ENCODE measurements around the gene CNTNAP2. TPM values are rescaled to one million over a fixed set of nuclear protein-coding genes. Genes with fewer than 3 reads are reported as not detected.

The CNTNAP2 gene
- total RNA-seq, 1 donor from 2014 or later = not detected

DNA sequence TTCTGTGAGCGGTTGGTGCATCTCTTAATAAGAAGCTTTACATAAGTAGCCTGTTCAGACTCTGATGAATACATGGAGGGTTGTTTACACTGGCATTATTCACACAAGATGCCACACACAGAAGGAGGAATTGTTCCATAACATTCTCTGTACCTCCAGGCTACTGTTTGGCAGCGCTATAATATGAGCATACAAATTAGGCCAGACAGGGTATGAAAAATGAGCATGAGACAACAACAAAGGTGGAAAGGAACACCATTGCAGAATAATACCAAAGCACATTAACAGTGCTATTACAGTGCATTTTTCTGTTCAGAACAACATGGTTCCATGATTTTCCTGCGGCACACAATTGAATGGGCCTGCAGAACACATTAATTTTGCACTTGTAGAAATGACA is 2056.8 kb downstream of the CNTNAP2 start:
- H3K4me3 Mint-ChIP-seq = no peak overlapping the region
- no peak for DNase-seq (ENCODE audit: low spot score)
- H3K4me1 Mint-ChIP-seq (ENCODE audit: low read depth) = no peaks in the 10 kb centered on the region
- H3K27ac Mint-ChIP-seq = no peak overlapping the region
- intact Hi-C loops (cut with micrococcal nuclease) = no loop called here
- no peaks in the 10 kb centered on the region for H3K9me3 Mint-ChIP-seq
- no peaks in the 10 kb centered on the region for H3K36me3 Mint-ChIP-seq (ENCODE audit: low read depth)
- no peaks in the 10 kb centered on the region for H3K27me3 Mint-ChIP-seq (ENCODE audit: insufficient read depth)

- H3K4me3 Mint-ChIP-seq = no peak overlapping the region
- no peaks in the 10 kb centered on the region for H3K9me3 Mint-ChIP-seq
- H3K27ac Mint-ChIP-seq = no peak overlapping the region
- H3K27me3 Mint-ChIP-seq (ENCODE audit: insufficient read depth) = peaks cover 2% of the 10 kb centered on the region
- no peak for DNase-seq (ENCODE audit: low spot score)
- no peaks in the 10 kb centered on the region for H3K36me3 Mint-ChIP-seq (ENCODE audit: low read depth)
- no peaks in the 10 kb centered on the region for H3K4me1 Mint-ChIP-seq (ENCODE audit: low read depth)
- intact Hi-C loops (cut with micrococcal nuclease) = no loop called here
These were observed 2057.8 kb downstream of the CNTNAP2 start for GRCh38 chr7:148174376-148174775.

- Mint-ChIP-seq H3K27ac (no peak overlapping the region), H3K27me3 (ENCODE audit: insufficient read depth) (peaks cover 3% of the 10 kb centered on the region)
- intact Hi-C loops (cut with micrococcal nuclease) = no loop called here
These were observed 2058.9 kb downstream of the CNTNAP2 start for GRCh38 chr7:148175512-148175911.

GRCh38 chr7:148177972-148178371 is 2061.4 kb downstream of the CNTNAP2 start:
- intact Hi-C loops (cut with micrococcal nuclease) = no loop called here
- peaks cover 4% of the 10 kb centered on the region for H3K27me3 Mint-ChIP-seq (ENCODE audit: insufficient read depth)
- no peaks in the 10 kb centered on the region for H3K36me3 Mint-ChIP-seq (ENCODE audit: low read depth)
- no peaks in the 10 kb centered on the region for H3K9me3 Mint-ChIP-seq
- H3K4me3 Mint-ChIP-seq = no peak overlapping the region
- no peak overlapping the region for H3K27ac Mint-ChIP-seq
- no peak for DNase-seq (ENCODE audit: low spot score)
- no peaks in the 10 kb centered on the region for H3K4me1 Mint-ChIP-seq (ENCODE audit: low read depth)

More at GRCh38 chr7:148175512-148175911, 2058.9 kb downstream of the CNTNAP2 start:
- H3K36me3 Mint-ChIP-seq (ENCODE audit: low read depth) = no peaks in the 10 kb centered on the region
- H3K4me3 Mint-ChIP-seq = no peak overlapping the region
- no peaks in the 10 kb centered on the region for H3K4me1 Mint-ChIP-seq (ENCODE audit: low read depth)
- no peak for DNase-seq (ENCODE audit: low spot score)
- no peaks in the 10 kb centered on the region for H3K9me3 Mint-ChIP-seq

- DNase-seq (ENCODE audit: low spot score) = no peak
- intact Hi-C loops (cut with micrococcal nuclease) = no loop called here
- no peaks in the 10 kb centered on the region for H3K9me3 Mint-ChIP-seq
- no peaks in the 10 kb centered on the region for H3K36me3 Mint-ChIP-seq (ENCODE audit: low read depth)
- no peak overlapping the region for H3K27ac Mint-ChIP-seq
- no peaks in the 10 kb centered on the region for H3K4me1 Mint-ChIP-seq (ENCODE audit: low read depth)
- peaks cover 8% of the 10 kb centered on the region for H3K27me3 Mint-ChIP-seq (ENCODE audit: insufficient read depth)
- no peak overlapping the region for H3K4me3 Mint-ChIP-seq
These were observed 2063.5 kb downstream of the CNTNAP2 start for GRCh38 chr7:148180075-148180474.

DNA sequence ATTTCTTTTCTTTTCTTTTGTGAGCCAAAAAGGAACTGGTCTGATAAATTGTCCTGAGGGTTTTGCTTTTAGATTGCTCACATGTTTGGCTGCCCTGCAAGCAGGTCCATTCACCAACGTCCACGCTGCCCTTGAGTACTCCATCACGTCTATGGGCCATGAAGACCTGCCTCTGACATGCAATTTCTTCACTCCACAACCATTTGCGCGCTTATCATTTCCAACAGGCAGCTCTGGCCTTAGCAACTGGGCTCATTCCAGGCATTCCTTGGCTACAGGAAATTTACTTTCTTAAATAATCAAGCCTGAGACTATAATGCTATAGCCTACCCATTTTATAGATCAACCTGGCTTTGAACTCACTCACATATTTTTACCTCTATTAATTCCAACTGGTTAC is 2065.7 kb downstream of the CNTNAP2 start:
- no peaks in the 10 kb centered on the region for H3K4me1 Mint-ChIP-seq (ENCODE audit: low read depth)
- H3K27ac Mint-ChIP-seq = no peak overlapping the region
- no peak overlapping the region for H3K4me3 Mint-ChIP-seq
- no peaks in the 10 kb centered on the region for H3K36me3 Mint-ChIP-seq (ENCODE audit: low read depth)
- no peak for DNase-seq (ENCODE audit: low spot score)
- intact Hi-C loops (cut with micrococcal nuclease) = no loop called here
- no peaks in the 10 kb centered on the region for H3K9me3 Mint-ChIP-seq
- peaks cover 8% of the 10 kb centered on the region for H3K27me3 Mint-ChIP-seq (ENCODE audit: insufficient read depth)

- Mint-ChIP-seq H3K9me3 (no peaks in the 10 kb centered on the region), H3K27ac (no peak overlapping the region), H3K36me3 (ENCODE audit: low read depth) (no peaks in the 10 kb centered on the region), H3K27me3 (ENCODE audit: insufficient read depth) (peaks cover 5% of the 10 kb centered on the region), H3K4me1 (ENCODE audit: low read depth) (no peaks in the 10 kb centered on the region), H3K4me3 (no peak overlapping the region)
- intact Hi-C loops (cut with micrococcal nuclease) = no loop called here
- no peak for DNase-seq (ENCODE audit: low spot score)
These were observed 2068.4 kb downstream of the CNTNAP2 start for GRCh38 chr7:148185041-148185440.

GRCh38 chr7:148187471-148187870 is 2070.9 kb downstream of the CNTNAP2 start:
- intact Hi-C loops (cut with micrococcal nuclease) = no loop called here
- Mint-ChIP-seq H3K4me3 (no peak overlapping the region), H3K27ac (no peak overlapping the region), H3K27me3 (ENCODE audit: insufficient read depth) (peaks cover 5% of the 10 kb centered on the region), H3K4me1 (ENCODE audit: low read depth) (no peaks in the 10 kb centered on the region), H3K36me3 (ENCODE audit: low read depth) (no peaks in the 10 kb centered on the region), H3K9me3 (no peaks in the 10 kb centered on the region)
- DNase-seq (ENCODE audit: low spot score) = no peak

DNA sequence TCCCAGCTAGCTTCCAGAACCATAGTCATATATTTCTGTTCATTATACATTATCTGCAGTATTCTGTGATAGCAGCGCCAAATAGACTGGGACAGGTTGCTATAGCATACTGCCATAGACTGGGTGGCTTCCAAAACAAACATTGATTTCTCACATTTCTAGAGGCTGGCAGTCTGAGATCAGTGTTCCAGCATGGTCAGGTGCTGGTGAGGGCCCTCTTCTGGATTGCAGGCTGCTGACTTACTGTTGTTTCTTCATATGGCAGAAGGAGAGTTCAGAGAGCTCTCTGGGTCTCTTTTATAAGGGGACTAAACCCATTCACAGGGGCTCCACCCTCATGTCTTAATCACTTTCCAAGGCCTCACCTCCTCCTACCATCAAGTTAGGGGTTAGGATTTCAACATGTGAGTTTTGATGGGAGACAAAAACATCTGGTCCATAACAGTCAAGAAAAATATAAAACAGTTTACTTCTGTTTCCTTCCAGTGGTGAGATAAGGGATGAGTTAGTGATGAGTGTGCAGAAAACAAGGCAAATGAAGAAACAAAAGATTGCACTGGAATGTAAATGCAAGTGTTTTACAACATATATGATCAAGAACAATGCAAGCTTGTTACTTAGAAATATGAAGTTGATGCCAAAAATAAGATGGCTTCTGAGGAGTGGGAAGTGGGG is 2074.9 kb downstream of the CNTNAP2 start:
- Mint-ChIP-seq H3K27ac (no peak overlapping the region), H3K4me3 (no peak overlapping the region), H3K9me3 (no peaks in the 10 kb centered on the region), H3K36me3 (ENCODE audit: low read depth) (no peaks in the 10 kb centered on the region), H3K4me1 (ENCODE audit: low read depth) (no peaks in the 10 kb centered on the region), H3K27me3 (ENCODE audit: insufficient read depth) (no peaks in the 10 kb centered on the region)
- intact Hi-C loops (cut with micrococcal nuclease) = no loop called here
- DNase-seq (ENCODE audit: low spot score) = no peak

GRCh38 chr7:148192491-148192890 is 2075.9 kb downstream of the CNTNAP2 start:
- no peaks in the 10 kb centered on the region for H3K4me1 Mint-ChIP-seq (ENCODE audit: low read depth)
- no peaks in the 10 kb centered on the region for H3K36me3 Mint-ChIP-seq (ENCODE audit: low read depth)
- H3K9me3 Mint-ChIP-seq = no peaks in the 10 kb centered on the region
- H3K27me3 Mint-ChIP-seq (ENCODE audit: insufficient read depth) = no peaks in the 10 kb centered on the region
- H3K27ac Mint-ChIP-seq = no peak overlapping the region
- DNase-seq (ENCODE audit: low spot score) = no peak
- H3K4me3 Mint-ChIP-seq = no peak overlapping the region
- intact Hi-C loops (cut with micrococcal nuclease) = no loop called here

- H3K27ac Mint-ChIP-seq = no peak overlapping the region
- no peaks in the 10 kb centered on the region for H3K9me3 Mint-ChIP-seq
These were observed 2085.4 kb downstream of the CNTNAP2 start for GRCh38 chr7:148201992-148202391.

DNA sequence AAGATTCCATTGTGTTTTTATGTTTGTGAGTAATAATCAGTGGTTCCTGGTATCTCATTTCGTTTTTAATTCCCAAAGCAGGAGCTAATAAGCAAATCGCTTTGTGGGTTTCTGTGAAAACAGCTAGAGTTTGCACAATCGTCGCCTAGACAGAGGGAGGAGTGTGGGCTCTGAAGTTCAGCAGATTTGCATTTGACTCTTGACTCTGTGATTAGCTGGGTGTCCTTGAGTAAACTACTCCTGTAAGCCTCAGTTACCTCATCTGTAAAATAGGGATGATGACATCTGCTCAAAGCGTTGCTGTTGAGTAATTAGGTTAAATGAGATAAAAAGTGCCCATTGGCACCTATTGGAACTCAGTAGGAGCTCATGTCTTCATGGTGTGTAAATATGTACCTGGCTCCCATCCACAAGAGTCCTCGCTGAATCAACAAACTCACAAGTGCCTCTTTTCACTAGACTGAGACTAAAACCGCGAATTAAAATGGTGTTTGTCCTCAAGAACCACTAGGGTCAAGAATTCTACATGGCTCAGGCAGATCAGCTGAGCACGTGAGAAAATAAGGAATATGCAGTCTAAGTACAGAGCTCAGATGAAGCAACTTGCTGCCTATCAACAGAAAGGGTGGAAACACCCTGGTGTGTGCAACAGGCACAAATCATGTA is 2088.2 kb downstream of the CNTNAP2 start:
- Mint-ChIP-seq H3K27ac (no peak overlapping the region), H3K9me3 (no peaks in the 10 kb centered on the region), H3K4me1 (ENCODE audit: low read depth) (no peaks in the 10 kb centered on the region), H3K27me3 (ENCODE audit: insufficient read depth) (no peaks in the 10 kb centered on the region), H3K36me3 (ENCODE audit: low read depth) (no peaks in the 10 kb centered on the region), H3K4me3 (no peak overlapping the region)
- no peak for DNase-seq (ENCODE audit: low spot score)
- intact Hi-C loops (cut with micrococcal nuclease) = no loop called here

More at GRCh38 chr7:148201992-148202391, 2085.4 kb downstream of the CNTNAP2 start:
- DNase-seq (ENCODE audit: low spot score) = no peak
- H3K4me1 Mint-ChIP-seq (ENCODE audit: low read depth) = no peaks in the 10 kb centered on the region
- H3K27me3 Mint-ChIP-seq (ENCODE audit: insufficient read depth) = no peaks in the 10 kb centered on the region
- no peak overlapping the region for H3K4me3 Mint-ChIP-seq
- H3K36me3 Mint-ChIP-seq (ENCODE audit: low read depth) = no peaks in the 10 kb centered on the region
- intact Hi-C loops (cut with micrococcal nuclease) = no loop called here

DNA sequence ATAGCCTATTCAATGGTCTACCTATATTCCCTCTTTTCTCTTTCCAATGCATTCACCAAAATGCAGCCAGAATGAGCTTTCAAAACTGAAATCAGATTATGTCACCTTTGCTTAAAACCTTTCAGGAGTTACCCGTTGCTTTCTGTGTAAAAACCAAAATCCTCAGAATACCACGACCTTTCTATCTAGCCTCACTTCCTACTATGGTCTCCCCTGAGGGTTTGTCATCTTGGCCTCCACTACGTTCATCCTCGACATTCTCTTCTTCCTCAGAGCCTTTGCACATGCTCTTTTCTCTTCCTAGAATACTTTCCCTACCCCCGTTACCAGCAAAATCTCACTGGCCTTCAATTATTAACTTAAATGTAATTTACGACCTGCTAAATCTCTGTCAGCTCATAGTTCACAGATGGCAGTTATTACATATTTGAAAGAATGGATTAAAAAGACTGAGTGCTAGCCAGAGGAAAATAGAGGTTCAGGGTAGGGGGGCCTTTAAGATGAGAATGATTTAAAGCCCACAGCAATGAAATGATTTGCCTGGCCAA is 2093.1 kb downstream of the CNTNAP2 start:
- H3K27me3 Mint-ChIP-seq (ENCODE audit: insufficient read depth) = peaks cover 2% of the 10 kb centered on the region
- intact Hi-C loops (cut with micrococcal nuclease) = no loop called here

More for the DNA sequence above, 2093.1 kb downstream of the CNTNAP2 start:
- no peaks in the 10 kb centered on the region for H3K4me1 Mint-ChIP-seq (ENCODE audit: low read depth)
- no peaks in the 10 kb centered on the region for H3K36me3 Mint-ChIP-seq (ENCODE audit: low read depth)
- no peak for DNase-seq (ENCODE audit: low spot score)
- H3K4me3 Mint-ChIP-seq = no peak overlapping the region
- H3K27ac Mint-ChIP-seq = no peak overlapping the region
- H3K9me3 Mint-ChIP-seq = no peaks in the 10 kb centered on the region
